Measurements from ENCODE around the gene NUBP1. TPM values are rescaled to one million over a fixed set of nuclear protein-coding genes. Genes with fewer than 3 reads are reported as not detected.

The NUBP1 gene
- total RNA-seq, 2 experiments from 2014 or later, result 22.8 to 23.1 TPM

- H3K4me1 Mint-ChIP-seq (ENCODE audit: low read depth), result peaks cover 18% of the 10 kb centered on the region
- ATAC-seq, result no peak
- no peak overlapping the region for H3K27ac Mint-ChIP-seq
- CTCF ChIA-PET, result no interaction called here
- no peaks in the 10 kb centered on the region for H3K27me3 Mint-ChIP-seq
- peaks cover 37% of the 10 kb centered on the region for H3K36me3 Mint-ChIP-seq (ENCODE audit: low read depth)
- no peak overlapping the region for H3K4me3 Mint-ChIP-seq
- no peak for DNase-seq
- intact Hi-C loops (cut with micrococcal nuclease), result no loop called here
- TF ChIP-seq CTCF (IDR thresholded peaks at IDR 0.05), result no peak
- no peaks in the 10 kb centered on the region for H3K9me3 Mint-ChIP-seq
- POLR2A ChIA-PET, result no interaction called here
Observed at GRCh38 chr16:10763456-10763855, 19.8 kb downstream of the NUBP1 start.

GRCh38 chr16:10765772-10766171 is 22.1 kb downstream of the NUBP1 start:
- DNase-seq (peak; percentile 60), ATAC-seq (peak; percentile 96)
- H3K4me3 Mint-ChIP-seq, result no peak overlapping the region
- ChIA-PET POLR2A (interaction anchor here (0.8 to 1.3 kb wide), 2 partner anchors 9 to 11 kb away, joined by 3 read pairs; no protein-coding TSS in a partner anchor), CTCF (interaction anchor here (2.1 kb wide), 1 partner anchor 153 kb away, joined by 6 read pairs; no protein-coding TSS in a partner anchor)
- H3K4me1 Mint-ChIP-seq (ENCODE audit: low read depth), result peaks cover 22% of the 10 kb centered on the region
- intact Hi-C loops (cut with micrococcal nuclease), result no loop called here
- no peaks in the 10 kb centered on the region for H3K27me3 Mint-ChIP-seq
- TF ChIP-seq CTCF (IDR thresholded peaks at IDR 0.05), result no peak
- peak overlapping the region; percentile 70 for H3K27ac Mint-ChIP-seq
- H3K36me3 Mint-ChIP-seq (ENCODE audit: low read depth), result peaks cover 31% of the 10 kb centered on the region
- no peaks in the 10 kb centered on the region for H3K9me3 Mint-ChIP-seq

- TF ChIP-seq CTCF (IDR thresholded peaks at IDR 0.05), result no peak
- Mint-ChIP-seq H3K4me3 (no peak overlapping the region), H3K27ac (peak overlapping the region; percentile 25), H3K36me3 (ENCODE audit: low read depth) (peaks cover 26% of the 10 kb centered on the region), H3K4me1 (ENCODE audit: low read depth) (peaks cover 28% of the 10 kb centered on the region), H3K27me3 (no peaks in the 10 kb centered on the region), H3K9me3 (no peaks in the 10 kb centered on the region)
- intact Hi-C loops (cut with micrococcal nuclease), result no loop called here
- ATAC-seq (no peak), DNase-seq (no peak)
- CTCF ChIA-PET, result no interaction called here
- POLR2A ChIA-PET, result interaction anchor here (0.7 kb wide), 1 partner anchor 1920 kb away, joined by 3 read pairs; no protein-coding TSS in a partner anchor
Observed at GRCh38 chr16:10767127-10767526, 23.5 kb downstream of the NUBP1 start.

GRCh38 chr16:10769381-10769780 is 25.7 kb downstream of the NUBP1 start:
- POLR2A ChIA-PET, result interaction anchor here (0.6 kb wide), 1 partner anchor 285 kb away, joined by 3 read pairs; no protein-coding TSS in a partner anchor
- ATAC-seq, result no peak
- H3K27me3 Mint-ChIP-seq, result no peaks in the 10 kb centered on the region
- intact Hi-C loops (cut with micrococcal nuclease), result no loop called here
- no peak for DNase-seq
- no peak for TF ChIP-seq CTCF (IDR thresholded peaks at IDR 0.05)
- H3K4me3 Mint-ChIP-seq, result no peak overlapping the region
- H3K9me3 Mint-ChIP-seq, result no peaks in the 10 kb centered on the region
- CTCF ChIA-PET, result no interaction called here
- peaks cover 8% of the 10 kb centered on the region for H3K36me3 Mint-ChIP-seq (ENCODE audit: low read depth)
- no peak overlapping the region for H3K27ac Mint-ChIP-seq
- peaks cover 27% of the 10 kb centered on the region for H3K4me1 Mint-ChIP-seq (ENCODE audit: low read depth)

GRCh38 chr16:10770907-10771306 is 27.3 kb downstream of the NUBP1 start:
- Mint-ChIP-seq H3K4me3 (no peak overlapping the region), H3K4me1 (ENCODE audit: low read depth) (peaks cover 21% of the 10 kb centered on the region), H3K27ac (no peak overlapping the region), H3K9me3 (no peaks in the 10 kb centered on the region), H3K36me3 (ENCODE audit: low read depth) (peaks cover 2% of the 10 kb centered on the region), H3K27me3 (no peaks in the 10 kb centered on the region)
- POLR2A ChIA-PET, result no interaction called here
- intact Hi-C loops (cut with micrococcal nuclease), result loop anchor here (10.0 kb wide), 1 partner anchor 154 kb away; no protein-coding TSS in a partner anchor
- ATAC-seq (peak; percentile 51), DNase-seq (no peak)
- CTCF ChIA-PET, result no interaction called here
- TF ChIP-seq CTCF (IDR thresholded peaks at IDR 0.05), result no peak
